Measurements from ENCODE around the gene BRF1.

BRF1 gene

GRCh38 chr14:105223770-105224544 is 76.8 kb downstream of the BRF1 start:
- DNase-seq, result no peak

DNA sequence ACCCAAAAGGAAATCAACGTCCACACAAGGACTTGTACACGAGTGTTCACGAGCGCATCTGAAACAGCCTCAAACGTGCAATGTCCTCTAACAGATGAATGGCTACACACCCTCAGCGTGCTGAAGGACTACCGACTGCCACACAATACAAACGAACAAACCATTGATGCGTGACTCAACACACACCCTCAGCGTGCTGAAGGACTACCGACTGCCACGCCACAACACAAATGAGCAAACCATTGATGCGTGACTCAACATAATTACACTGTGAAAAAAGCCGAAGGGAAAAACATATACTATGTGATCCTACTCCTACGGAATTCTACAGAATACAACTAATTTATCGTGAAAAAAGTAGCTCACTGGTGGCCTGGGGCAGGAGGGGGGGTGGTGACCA is 77.5 kb downstream of the BRF1 start:
- no peak for DNase-seq

- DNase-seq, result no peak
Observed at GRCh38 chr14:105221598-105222178, 79.1 kb downstream of the BRF1 start.

- DNase-seq, result no peak
Observed at GRCh38 chr14:105220699-105221597, 79.9 kb downstream of the BRF1 start.

- no peak for DNase-seq
Observed at GRCh38 chr14:105219753-105220152, 81.0 kb downstream of the BRF1 start.

DNA sequence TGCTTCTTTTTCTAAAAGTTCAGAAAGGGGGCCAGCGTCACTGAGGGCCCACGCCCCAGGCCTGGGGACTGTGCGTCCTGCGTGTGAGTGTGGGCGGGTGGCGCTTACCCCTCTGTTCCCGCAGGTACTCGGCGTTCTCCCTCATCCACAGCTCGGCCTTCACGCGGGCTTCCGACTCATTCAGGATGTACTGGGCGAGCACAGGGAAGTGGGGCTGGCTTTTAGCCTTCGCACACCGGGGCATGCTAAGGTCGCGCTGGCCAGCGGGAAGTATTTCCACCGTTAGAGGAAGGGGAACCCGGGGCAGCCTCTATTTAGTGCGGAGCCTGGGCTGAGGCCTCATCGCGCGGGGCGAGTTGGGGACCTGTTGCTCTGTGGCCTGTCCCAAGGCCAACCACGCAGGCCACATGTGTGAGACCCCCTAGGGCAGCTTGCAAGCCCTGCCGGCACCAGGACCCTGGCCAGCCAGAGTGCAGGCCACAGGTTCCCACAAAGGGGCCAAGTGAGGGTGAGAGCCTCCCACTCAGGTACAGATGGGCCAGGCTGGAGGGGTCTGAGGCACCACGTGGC is 81.7 kb downstream of the BRF1 start:
- DNase-seq, result no peak

- no peak for DNase-seq
Observed at GRCh38 chr14:105218611-105219010, 82.2 kb downstream of the BRF1 start.

- DNase-seq, result no peak
Observed at GRCh38 chr14:105217774-105218173, 83.0 kb downstream of the BRF1 start.

DNA sequence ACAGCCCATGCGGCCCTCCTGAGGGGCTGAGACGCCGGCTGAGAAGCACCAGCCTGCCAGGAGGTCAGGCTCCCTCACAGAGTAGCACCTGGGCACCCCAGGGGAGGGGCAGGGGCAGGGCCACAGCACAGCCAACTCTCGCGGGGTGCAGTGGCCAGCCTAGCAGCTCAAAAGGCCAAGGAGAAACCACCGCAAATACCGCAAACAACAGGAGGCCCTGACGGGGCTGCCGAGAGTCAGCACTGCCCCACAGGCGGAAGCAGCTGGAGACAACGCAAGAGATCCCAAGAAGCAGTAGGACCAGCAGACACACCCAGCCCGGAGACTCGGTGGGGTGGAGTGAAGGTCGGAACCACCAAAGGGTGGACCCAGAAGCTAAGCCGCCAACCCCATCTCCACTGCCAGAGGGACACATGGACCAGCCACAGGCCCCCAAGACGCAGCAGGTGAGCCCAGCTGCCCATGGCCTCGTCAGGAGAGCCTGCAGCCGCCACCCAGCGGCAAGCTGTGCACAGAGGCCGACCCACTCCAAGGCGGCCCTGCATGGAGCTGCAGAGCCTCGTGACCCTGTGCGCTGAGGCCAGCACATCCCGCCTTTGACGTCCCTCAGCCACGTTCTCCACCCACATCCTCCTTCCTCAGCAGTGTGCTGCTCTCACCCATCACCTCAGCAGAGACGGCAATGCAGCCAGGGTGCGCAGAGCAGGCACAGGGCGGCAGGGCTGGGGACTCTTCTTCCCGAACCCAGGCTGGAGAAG is 84.1 kb downstream of the BRF1 start:
- no peak for DNase-seq

- no peak for DNase-seq
Observed at GRCh38 chr14:105215602-105216001, 85.2 kb downstream of the BRF1 start.

GRCh38 chr14:105214324-105214915 is 86.4 kb downstream of the BRF1 start:
- DNase-seq, result no peak

DNA sequence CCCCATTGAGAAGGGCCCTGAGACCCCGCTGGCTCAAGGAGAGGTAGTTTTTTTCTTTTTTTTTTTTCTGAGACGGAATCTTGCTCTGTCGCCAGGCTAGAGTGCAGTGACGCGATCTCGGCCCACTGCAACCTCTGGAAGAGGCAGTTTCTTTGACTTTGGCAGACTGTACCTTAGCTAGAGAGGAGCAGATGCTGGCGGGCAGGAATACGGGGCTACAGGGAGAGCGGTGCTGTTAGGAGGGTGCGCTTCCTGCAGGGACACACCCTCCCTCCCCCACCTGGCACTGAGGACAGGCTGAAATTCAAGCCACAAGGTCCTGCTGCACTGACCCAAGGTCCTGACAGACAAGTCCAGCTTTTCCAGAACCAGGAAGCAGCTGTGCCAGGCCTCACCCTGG is 87.4 kb downstream of the BRF1 start:
- DNase-seq, result no peak

GRCh38 chr14:105212541-105213300 is 88.1 kb downstream of the BRF1 start:
- no peak for DNase-seq

DNA sequence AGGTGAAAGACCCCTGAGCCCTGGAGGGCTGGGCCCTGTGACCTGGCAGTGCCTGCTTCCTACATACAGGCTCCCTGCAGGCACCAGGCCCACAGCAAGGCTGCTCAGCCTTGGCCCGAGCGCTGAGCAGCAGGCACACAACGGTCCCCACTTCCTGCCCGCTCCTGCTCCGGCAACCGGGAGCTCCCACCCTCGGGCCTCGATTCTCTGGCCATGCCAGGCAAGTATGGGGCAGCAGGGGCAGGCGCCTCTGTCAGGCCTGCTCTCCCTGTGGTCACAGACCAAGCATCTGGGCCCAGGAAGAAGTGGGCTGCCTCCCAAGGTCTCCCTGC is 89.1 kb downstream of the BRF1 start:
- DNase-seq, result no peak

DNA sequence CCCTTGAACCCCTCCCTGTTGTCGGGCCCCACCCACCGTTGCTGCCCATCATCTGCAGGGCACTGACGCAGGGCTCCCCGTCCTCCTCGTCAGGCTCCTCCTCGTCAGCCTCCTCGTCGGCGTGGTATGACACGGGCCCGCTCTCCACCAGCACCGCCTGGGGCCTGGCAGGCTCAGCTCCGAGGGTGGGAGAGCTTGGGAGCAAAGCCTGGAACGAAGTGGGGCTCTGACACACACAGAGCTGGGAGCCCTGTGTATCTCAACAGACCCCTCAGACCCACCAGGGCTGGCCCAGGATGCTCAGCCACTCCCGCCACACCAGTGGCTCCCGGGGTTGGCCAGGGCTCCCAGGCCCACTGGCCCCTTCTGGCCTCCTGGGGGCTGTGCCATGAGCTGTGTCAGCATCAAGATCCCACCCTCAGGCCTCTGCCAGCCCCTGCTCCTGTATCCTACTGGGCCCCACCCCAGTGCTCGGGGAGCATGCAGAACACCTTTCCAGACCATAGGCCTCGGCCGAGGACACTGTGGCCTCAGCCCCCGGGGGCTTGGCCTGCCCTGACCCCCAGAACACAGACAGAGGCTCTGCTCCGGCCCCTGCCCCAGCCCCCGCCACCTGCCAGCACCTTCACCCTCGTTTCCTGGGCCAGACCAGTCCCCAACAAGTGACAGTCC is 89.6 kb downstream of the BRF1 start:
- DNase-seq, result no peak

DNA sequence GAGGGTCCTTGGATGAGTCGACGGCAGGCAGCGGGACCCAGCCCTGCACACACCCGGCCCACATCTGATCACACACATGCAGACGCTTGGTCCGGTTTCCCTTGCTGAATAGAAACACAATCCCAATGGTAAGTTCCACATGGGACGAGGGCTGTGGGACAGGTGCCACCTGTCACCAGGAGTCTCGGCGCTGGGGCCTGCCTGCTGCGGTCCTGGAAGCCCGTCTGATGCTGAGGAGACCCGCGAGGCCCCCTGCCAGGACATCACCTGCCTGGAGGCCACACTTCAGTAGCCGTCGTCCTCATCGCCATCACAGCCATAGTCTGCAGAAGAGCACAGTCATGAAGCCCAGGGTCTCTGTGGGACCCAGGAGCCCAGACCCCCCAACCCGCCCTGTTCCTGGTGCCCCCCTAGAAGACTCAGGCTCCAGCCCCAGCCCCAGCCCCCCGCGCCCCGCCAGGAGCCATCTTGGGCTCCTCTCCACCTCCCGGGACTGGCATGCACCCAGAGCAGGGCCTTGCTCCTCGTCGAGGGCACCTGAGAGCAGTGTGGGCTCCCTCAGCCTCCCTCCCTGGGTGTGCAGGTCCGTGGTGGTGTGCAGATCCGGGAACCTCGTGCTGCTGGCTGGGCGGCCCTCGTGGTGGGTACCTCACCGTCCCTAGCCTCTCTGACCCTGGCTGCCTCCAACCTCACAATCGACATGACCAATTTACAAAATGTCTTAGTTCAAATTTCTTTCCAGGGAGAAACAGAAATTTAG is 90.4 kb downstream of the BRF1 start:
- DNase-seq, result no peak

GRCh38 chr14:105209646-105210045 is 91.2 kb downstream of the BRF1 start:
- no peak for DNase-seq

DNA sequence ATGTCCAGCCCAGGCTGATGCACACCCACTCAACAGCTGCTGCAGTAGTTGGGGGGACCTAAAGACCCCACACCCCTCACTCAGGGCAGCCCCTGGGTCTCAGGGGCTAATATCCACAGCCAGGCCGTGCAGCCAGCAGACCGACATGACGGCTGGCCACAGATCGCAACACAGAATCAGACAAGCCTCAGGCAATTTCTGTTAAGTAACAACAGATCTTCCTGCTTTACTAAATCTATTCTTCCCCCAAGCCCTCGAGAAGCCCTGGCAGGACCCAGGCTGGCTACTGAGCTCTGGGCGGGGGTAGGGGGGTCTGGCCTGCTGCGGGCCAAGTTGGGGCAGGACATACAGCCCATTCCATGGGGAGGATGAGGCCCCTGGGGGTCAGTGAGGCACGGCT is 91.7 kb downstream of the BRF1 start:
- DNase-seq, result no peak

DNA sequence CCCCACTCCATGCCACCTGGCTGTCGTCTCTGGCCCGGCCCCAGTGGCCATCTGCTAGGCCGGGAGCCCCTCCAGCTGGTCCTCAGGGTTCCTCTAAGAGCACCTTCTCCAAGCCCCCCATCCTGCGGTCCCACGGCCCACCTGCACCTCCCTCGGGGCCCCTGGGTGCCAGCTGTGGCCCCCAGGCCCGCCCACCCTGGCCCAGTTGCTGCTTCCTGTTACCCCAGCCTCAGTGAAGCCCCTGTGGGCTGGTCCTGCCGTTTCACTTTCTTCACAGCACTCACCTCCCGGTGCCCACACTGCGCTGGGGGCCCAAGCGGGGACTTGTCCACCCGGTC is 92.1 kb downstream of the BRF1 start:
- no peak for DNase-seq

GRCh38 chr14:105207996-105208737 is 92.6 kb downstream of the BRF1 start:
- DNase-seq, result no peak

Measured in activated effector memory CD4-positive, alpha-beta T cell treated with anti-CD3 and anti-CD28 coated beads, Interleukin-2, amount 50 U/mL, for 16 hours (primary cell).